HEK293 (cell line): ENCODE data around the gene ABHD4.

Experiments
- KLF9 ChIP-seq: fragments of 450-650 bp; formaldehyde crosslinking; IDR thresholded peaks from 2 replicates; pipeline ENCODE4 v1.5.1; 2016; ENCODE audit warnings: missing biosample characterization, missing genetic modification characterization, low read depth
- MEIS1 ChIP-seq: sonication (generic); formaldehyde crosslinking; IDR thresholded peaks from 2 replicates; pipeline ENCODE4 v1.8.1; 2022; ENCODE audit warnings: missing genetic modification reagents, mild to moderate bottlenecking, borderline replicate concordance
- SP7 ChIP-seq: fragments of 450-650 bp; formaldehyde crosslinking; IDR thresholded peaks from 2 replicates; pipeline ENCODE4 v1.5.1; 2016; ENCODE audit warnings: missing biosample characterization, missing genetic modification characterization
- YY1 ChIP-seq: fragments of 450-650 bp; formaldehyde crosslinking; IDR thresholded peaks from 2 replicates; pipeline ENCODE4 v1.5.1; 2018; ENCODE audit warnings: missing biosample characterization, missing genetic modification characterization
- ZNF274 ChIP-seq, 2 experiments: fragments of 200-500 bp in 1 of 2; fragments of 450-650 bp in 1 of 2; sonication (Bioruptor generic) in 1 of 2; formaldehyde crosslinking in 1 of 2; IDR thresholded peaks; 2 replicates each; pipeline versions ENCODE4 v1.5.1 to v1.6.1; 2014 to 2016; ENCODE audit warnings: borderline replicate concordance in 1 of 2, inconsistent platforms in 1 of 2, low read length in 1 of 2, missing biosample characterization in 1 of 2, missing genetic modification characterization in 1 of 2
- ZNF341 ChIP-seq: fragments of 450-650 bp; formaldehyde crosslinking; IDR thresholded peaks from 2 replicates; pipeline ENCODE4; 2016; ENCODE audit warnings: low read depth, missing biosample characterization, missing genetic modification characterization
- ZNF660 ChIP-seq: fragments of 450-650 bp; IDR thresholded peaks from 2 replicates; pipeline ENCODE4 v1.5.1; 2018; ENCODE audit warnings: missing biosample characterization, mild to moderate bottlenecking, missing genetic modification characterization
- ZNF664 ChIP-seq: fragments of 450-650 bp; formaldehyde crosslinking; IDR thresholded peaks from 2 replicates; pipeline ENCODE4 v1.5.1; 2016; ENCODE audit warnings: missing biosample characterization, missing genetic modification characterization
- ZNF670 ChIP-seq: fragments of 450-650 bp; formaldehyde crosslinking; IDR thresholded peaks from 2 replicates; pipeline ENCODE4 v1.5.1; 2016; ENCODE audit warnings: missing biosample characterization, missing genetic modification characterization, low read depth
- ZNF792 ChIP-seq: fragments of 450-650 bp; formaldehyde crosslinking; IDR thresholded peaks from 2 replicates; pipeline ENCODE4 v1.5.1; 2016; ENCODE audit warnings: missing biosample characterization, missing genetic modification characterization
- TF ChIP-seq, protein P1 (sequence below): fragments of 450-650 bp; formaldehyde crosslinking; IDR thresholded peaks from 2 replicates; pipeline ENCODE4 v1.5.1; 2016; ENCODE audit warnings: missing biosample characterization, missing genetic modification characterization
- TF ChIP-seq, protein P2 (sequence below): fragments of 450-650 bp; formaldehyde crosslinking; IDR thresholded peaks from 2 replicates; pipeline ENCODE4 v1.5.1; 2016; ENCODE audit warnings: missing biosample characterization, missing genetic modification characterization
- TF ChIP-seq, protein P3 (sequence below): IDR thresholded peaks from 2 replicates; pipeline ENCODE4 v1.6.1; 2011; ENCODE audit warnings: mild to moderate bottlenecking, low read depth, low read length, borderline replicate concordance
- TF ChIP-seq, protein P4 (sequence below): fragments of 450-650 bp; formaldehyde crosslinking; IDR thresholded peaks from 2 replicates; pipeline ENCODE4 v1.5.1; 2016; ENCODE audit warnings: missing biosample characterization, missing genetic modification characterization, low read depth

DNA sequence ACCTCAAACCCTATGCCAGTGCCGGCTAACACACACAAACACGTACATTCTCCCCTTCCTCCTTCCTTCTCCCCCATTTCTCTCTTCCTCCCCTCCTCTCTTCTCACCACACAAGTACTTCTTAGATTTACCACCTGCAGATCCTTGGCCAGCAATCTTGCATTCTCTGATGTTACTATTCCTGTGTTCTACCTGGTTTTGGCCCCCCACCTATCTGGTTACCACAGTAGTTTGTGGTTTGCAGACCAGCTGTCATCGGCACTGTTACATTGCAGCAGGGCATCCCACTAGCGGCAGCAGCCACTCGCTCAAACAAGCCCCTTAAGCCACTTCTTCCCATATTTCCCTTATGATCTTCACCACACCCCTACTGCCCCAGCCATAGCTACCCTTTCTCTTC is 3.9 kb downstream of the ABHD4 start:
- TF ChIP-seq, protein P1, sequence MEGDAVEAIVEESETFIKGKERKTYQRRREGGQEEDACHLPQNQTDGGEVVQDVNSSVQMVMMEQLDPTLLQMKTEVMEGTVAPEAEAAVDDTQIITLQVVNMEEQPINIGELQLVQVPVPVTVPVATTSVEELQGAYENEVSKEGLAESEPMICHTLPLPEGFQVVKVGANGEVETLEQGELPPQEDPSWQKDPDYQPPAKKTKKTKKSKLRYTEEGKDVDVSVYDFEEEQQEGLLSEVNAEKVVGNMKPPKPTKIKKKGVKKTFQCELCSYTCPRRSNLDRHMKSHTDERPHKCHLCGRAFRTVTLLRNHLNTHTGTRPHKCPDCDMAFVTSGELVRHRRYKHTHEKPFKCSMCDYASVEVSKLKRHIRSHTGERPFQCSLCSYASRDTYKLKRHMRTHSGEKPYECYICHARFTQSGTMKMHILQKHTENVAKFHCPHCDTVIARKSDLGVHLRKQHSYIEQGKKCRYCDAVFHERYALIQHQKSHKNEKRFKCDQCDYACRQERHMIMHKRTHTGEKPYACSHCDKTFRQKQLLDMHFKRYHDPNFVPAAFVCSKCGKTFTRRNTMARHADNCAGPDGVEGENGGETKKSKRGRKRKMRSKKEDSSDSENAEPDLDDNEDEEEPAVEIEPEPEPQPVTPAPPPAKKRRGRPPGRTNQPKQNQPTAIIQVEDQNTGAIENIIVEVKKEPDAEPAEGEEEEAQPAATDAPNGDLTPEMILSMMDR (tag by site-specific recombination) = no peak
- no peak for TF ChIP-seq ZNF660
- TF ChIP-seq, protein P2, sequence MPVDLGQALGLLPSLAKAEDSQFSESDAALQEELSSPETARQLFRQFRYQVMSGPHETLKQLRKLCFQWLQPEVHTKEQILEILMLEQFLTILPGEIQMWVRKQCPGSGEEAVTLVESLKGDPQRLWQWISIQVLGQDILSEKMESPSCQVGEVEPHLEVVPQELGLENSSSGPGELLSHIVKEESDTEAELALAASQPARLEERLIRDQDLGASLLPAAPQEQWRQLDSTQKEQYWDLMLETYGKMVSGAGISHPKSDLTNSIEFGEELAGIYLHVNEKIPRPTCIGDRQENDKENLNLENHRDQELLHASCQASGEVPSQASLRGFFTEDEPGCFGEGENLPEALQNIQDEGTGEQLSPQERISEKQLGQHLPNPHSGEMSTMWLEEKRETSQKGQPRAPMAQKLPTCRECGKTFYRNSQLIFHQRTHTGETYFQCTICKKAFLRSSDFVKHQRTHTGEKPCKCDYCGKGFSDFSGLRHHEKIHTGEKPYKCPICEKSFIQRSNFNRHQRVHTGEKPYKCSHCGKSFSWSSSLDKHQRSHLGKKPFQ (tag by site-specific recombination) = no peak
- TF ChIP-seq YY1 = no peak
- TF ChIP-seq SP7 (tag by site-specific recombination) = no peak
- TF ChIP-seq ZNF664 = no peak
- TF ChIP-seq, protein P3, sequence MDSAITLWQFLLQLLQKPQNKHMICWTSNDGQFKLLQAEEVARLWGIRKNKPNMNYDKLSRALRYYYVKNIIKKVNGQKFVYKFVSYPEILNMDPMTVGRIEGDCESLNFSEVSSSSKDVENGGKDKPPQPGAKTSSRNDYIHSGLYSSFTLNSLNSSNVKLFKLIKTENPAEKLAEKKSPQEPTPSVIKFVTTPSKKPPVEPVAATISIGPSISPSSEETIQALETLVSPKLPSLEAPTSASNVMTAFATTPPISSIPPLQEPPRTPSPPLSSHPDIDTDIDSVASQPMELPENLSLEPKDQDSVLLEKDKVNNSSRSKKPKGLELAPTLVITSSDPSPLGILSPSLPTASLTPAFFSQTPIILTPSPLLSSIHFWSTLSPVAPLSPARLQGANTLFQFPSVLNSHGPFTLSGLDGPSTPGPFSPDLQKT = no peak
- TF ChIP-seq KLF9 (tag by site-specific recombination) = no peak
- TF ChIP-seq ZNF341 = no peak
- TF ChIP-seq ZNF670 (tag by site-specific recombination) = no peak
- no peak for TF ChIP-seq ZNF792 (tag by site-specific recombination)
- TF ChIP-seq, protein P4, sequence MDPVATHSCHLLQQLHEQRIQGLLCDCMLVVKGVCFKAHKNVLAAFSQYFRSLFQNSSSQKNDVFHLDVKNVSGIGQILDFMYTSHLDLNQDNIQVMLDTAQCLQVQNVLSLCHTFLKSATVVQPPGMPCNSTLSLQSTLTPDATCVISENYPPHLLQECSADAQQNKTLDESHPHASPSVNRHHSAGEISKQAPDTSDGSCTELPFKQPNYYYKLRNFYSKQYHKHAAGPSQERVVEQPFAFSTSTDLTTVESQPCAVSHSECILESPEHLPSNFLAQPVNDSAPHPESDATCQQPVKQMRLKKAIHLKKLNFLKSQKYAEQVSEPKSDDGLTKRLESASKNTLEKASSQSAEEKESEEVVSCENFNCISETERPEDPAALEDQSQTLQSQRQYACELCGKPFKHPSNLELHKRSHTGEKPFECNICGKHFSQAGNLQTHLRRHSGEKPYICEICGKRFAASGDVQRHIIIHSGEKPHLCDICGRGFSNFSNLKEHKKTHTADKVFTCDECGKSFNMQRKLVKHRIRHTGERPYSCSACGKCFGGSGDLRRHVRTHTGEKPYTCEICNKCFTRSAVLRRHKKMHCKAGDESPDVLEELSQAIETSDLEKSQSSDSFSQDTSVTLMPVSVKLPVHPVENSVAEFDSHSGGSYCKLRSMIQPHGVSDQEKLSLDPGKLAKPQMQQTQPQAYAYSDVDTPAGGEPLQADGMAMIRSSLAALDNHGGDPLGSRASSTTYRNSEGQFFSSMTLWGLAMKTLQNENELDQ (tag by site-specific recombination) = no peak
- no peak for TF ChIP-seq MEIS1 (CRISPR knock-in tag)
- TF ChIP-seq ZNF274 (IDR thresholded peaks at IDR 0.05; ENCODE audit: low read length) = no peak
- no peak for TF ChIP-seq ZNF274 (tag by site-specific recombination; IDR thresholded peaks at IDR 0.05; ENCODE audit: borderline replicate concordance)
